Left lobe of liver (tissue), 2 donors: ENCODE measurements around the gene DCTD. TPM values are rescaled to one million over a fixed set of nuclear protein-coding genes. Genes with fewer than 3 reads are reported as not detected.
A peak's percentile ranks its signal among the peaks of the same experiment; 100 is the strongest.

Source experiments
- ATAC-seq: fragments of 200-7000 bp; cut with Tn5 transposase; one replicate; pipeline ENCODE4 v1.9.1; 2020; ENCODE audit warnings: mild to moderate bottlenecking, moderate library complexity
- DNase-seq: peaks from one replicate; pipeline ENCODE4 v3.0.0-alpha.2; 2020; ENCODE audit warnings: low spot score
- total RNA-seq: library from RNA; stranded (reverse); gene quantifications from one replicate; pipeline ENCODE4 v1.2.1, GENCODE V29; 2021
- donor health status: DM: no; HTN: no; CAD: no; lungs with moderate emphysema.
- donor health status: DM: no; HTN: yes; CAD: no.

The DCTD gene
- total RNA-seq, 1 donor from 2014 or later, result 56.9 TPM

- DNase-seq (no peak), ATAC-seq (no peak)
Measured at GRCh38 chr4:182874304-182874751, 42.9 kb downstream of the DCTD start.

- ATAC-seq (no peak), DNase-seq (no peak)
Measured at GRCh38 chr4:182873726-182874125, 43.5 kb downstream of the DCTD start.

- ATAC-seq, result no peak
- no peak for DNase-seq
Measured at GRCh38 chr4:182873289-182873688, 43.9 kb downstream of the DCTD start.

- DNase-seq (no peak), ATAC-seq (no peak)
Measured at GRCh38 chr4:182872886-182873285, 44.3 kb downstream of the DCTD start.

- ATAC-seq (no peak), DNase-seq (no peak)
Measured at GRCh38 chr4:182871616-182872015, 45.6 kb downstream of the DCTD start.

- ATAC-seq (no peak), DNase-seq (no peak)
Measured at GRCh38 chr4:182869697-182870096, 47.5 kb downstream of the DCTD start.

- ATAC-seq (no peak), DNase-seq (no peak)
Measured at GRCh38 chr4:182866746-182867145, 50.4 kb downstream of the DCTD start.

GRCh38 chr4:182863501-182863900, 53.7 kb downstream of the DCTD start:
- ATAC-seq (peak; percentile 3), DNase-seq (no peak)

- ATAC-seq, result peak; percentile 84
- peak; percentile 80 for DNase-seq
Measured at GRCh38 chr4:182862921-182863320, 54.3 kb downstream of the DCTD start.

GRCh38 chr4:182862141-182862875, 54.9 kb downstream of the DCTD start:
- DNase-seq, result peak; percentile 62
- ATAC-seq, result peak; percentile 84

- no peak for ATAC-seq
- DNase-seq, result no peak
Measured at GRCh38 chr4:182861346-182861745, 55.8 kb downstream of the DCTD start.

GRCh38 chr4:182859730-182860129, 57.5 kb downstream of the DCTD start:
- ATAC-seq, result no peak
- no peak for DNase-seq

- ATAC-seq, result no peak
- no peak for DNase-seq
Measured at GRCh38 chr4:182858711-182859110, 58.5 kb downstream of the DCTD start.

GRCh38 chr4:182856862-182857261, 60.3 kb downstream of the DCTD start:
- no peak for ATAC-seq
- DNase-seq, result no peak

- DNase-seq, result no peak
- no peak for ATAC-seq
Measured at GRCh38 chr4:182855877-182856276, 61.3 kb downstream of the DCTD start.

- no peak for ATAC-seq
- DNase-seq, result no peak
Measured at GRCh38 chr4:182855312-182855711, 61.9 kb downstream of the DCTD start.

GRCh38 chr4:182854466-182854865, 62.7 kb downstream of the DCTD start:
- ATAC-seq, result no peak
- no peak for DNase-seq

- ATAC-seq (no peak), DNase-seq (no peak)
Measured at GRCh38 chr4:182853731-182854330, 63.4 kb downstream of the DCTD start.

GRCh38 chr4:182848685-182849084, 68.5 kb downstream of the DCTD start:
- ATAC-seq (no peak), DNase-seq (no peak)

GRCh38 chr4:182847576-182848450, 69.4 kb downstream of the DCTD start:
- ATAC-seq, result no peak
- DNase-seq, result no peak

GRCh38 chr4:182846036-182846435, 71.2 kb downstream of the DCTD start:
- DNase-seq (no peak), ATAC-seq (no peak)

- ATAC-seq, result no peak
- no peak for DNase-seq
Measured at GRCh38 chr4:182845618-182846017, 71.6 kb downstream of the DCTD start.
